ENCODE data around the gene ADGRL2. TPM values are rescaled to one million over a fixed set of nuclear protein-coding genes. Genes with fewer than 3 reads are reported as not detected.
"Not testable (repeated sequence)": the region's sequence is repeated elsewhere in the genome, so short reads cannot be mapped to it uniquely, and the experiment has no call there.

Gene ADGRL2
- total RNA-seq, 1 experiment from 2014 or later: 0.20 TPM

DNA sequence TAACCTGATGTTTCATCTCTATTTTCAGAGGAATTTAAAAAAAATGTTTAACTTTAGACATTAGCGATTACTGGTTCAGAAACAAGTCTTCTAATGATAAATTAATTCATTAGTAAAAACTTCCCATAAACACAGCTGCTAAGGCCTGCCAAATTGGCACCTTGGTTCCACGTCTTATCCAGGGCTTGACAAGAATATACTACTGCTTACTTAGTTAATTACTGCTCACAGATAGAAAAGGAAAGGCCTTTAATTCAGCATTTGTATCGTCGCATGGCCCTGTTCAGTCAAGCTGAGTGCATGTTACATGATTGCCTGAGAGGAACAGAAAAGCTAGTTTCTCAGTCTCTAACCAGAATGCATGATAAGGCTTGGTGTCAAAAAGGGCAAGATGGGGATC, 84.6 kb downstream of the ADGRL2 start:
- Histone ChIP-seq H3K27me3 (ENCODE audit: insufficient read depth, low read length) (no peaks in the 10 kb centered on the region; the same call in 1 of the 2 replicates), H3K9ac (ENCODE audit: low read length) (no peak overlapping the region), H2AFZ (ENCODE audit: low read depth, low read length, poor library complexity, severe bottlenecking) (no peak overlapping the region), H3K4me3 (replicated peaks in 1 of 2; ENCODE audit: low read depth in 1 of 2, low read length in 2 of 2) (no peak overlapping the region), H3K4me2 (ENCODE audit: low read length) (no peak overlapping the region), H3K36me3 (ENCODE audit: control insufficient read depth in 1 of 2, insufficient read depth in 2 of 2, low read length in 2 of 2) (no peaks in the 10 kb centered on the region), H3K27ac (ENCODE audit: low read depth, low read length) (no peak overlapping the region), H3K4me1 (ENCODE audit: control insufficient read depth in 1 of 2, insufficient read depth in 2 of 2, low read length in 2 of 2) (no peaks in the 10 kb centered on the region), H3K9me3 (ENCODE audit: control insufficient read depth in 1 of 2, insufficient read depth in 1 of 2, low read depth in 1 of 2, low read length in 2 of 2) (no peaks in the 10 kb centered on the region), H4K20me1 (ENCODE audit: insufficient read depth) (no peaks in the 10 kb centered on the region; the same call in 1 of the 2 replicates), H3K9me2 (ENCODE audit: insufficient read depth) (no peaks in the 10 kb centered on the region), H3K79me2 (ENCODE audit: insufficient read depth, low read length) (no peaks in the 10 kb centered on the region)
- intact Hi-C loops (cut with micrococcal nuclease): no loop called here
- ATAC-seq (no peak), DNase-seq (ENCODE audit: low read depth, low spot score) (no peak)
- ChIA-PET POLR2A (no interaction called here), CTCF (no interaction called here), RAD21 (ENCODE audit: low non-redundant PET in 1 of 2, low total read pairs in 2 of 2, uncharacterized antibody in 2 of 2, unreplicated experiment in 2 of 2) (no interaction called here)
- TF ChIP-seq POLR2A (IDR thresholded peaks at IDR 0.05; ENCODE audit: borderline replicate concordance, extremely low read depth, insufficient read depth, insufficient read length) (no peak), SIN3A (IDR thresholded peaks at IDR 0.05; ENCODE audit: low read depth) (no peak)
- BruUV-seq (replicated peaks): no TSS peak

DNA sequence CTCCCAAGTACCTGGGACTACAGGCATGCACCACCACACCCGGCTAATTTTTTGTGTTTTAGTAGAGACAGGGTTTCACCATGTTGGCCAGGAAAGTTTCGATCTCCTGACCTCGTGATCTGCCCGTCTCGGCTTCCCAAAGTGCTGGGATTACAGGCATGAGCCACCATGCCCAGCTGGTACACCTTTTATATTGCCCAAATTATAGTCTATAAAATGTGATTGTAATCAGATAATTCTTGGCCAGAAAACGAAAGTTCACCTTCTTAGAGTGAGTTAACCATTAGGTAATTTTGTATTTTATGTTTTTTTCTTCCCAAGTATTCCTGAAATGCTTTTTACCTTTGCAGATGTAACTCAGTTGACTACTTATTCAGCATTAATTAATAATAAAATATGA, 85.6 kb downstream of the ADGRL2 start:
- BruUV-seq (replicated peaks); POLR2A ChIA-PET; H3K4me3 ChIP-seq (replicated peaks in 1 of 2; ENCODE audit: low read depth in 1 of 2, low read length in 2 of 2); H4K20me1 ChIP-seq (ENCODE audit: insufficient read depth); intact Hi-C loops (cut with micrococcal nuclease); H3K36me3 ChIP-seq (ENCODE audit: control insufficient read depth in 1 of 2, insufficient read depth in 2 of 2, low read length in 2 of 2); H3K9me2 ChIP-seq (ENCODE audit: insufficient read depth); H3K27me3 ChIP-seq (ENCODE audit: insufficient read depth, low read length); H3K9ac ChIP-seq (ENCODE audit: low read length); CTCF ChIA-PET; H3K79me2 ChIP-seq (ENCODE audit: insufficient read depth, low read length); H3K4me2 ChIP-seq (ENCODE audit: low read length); H3K4me1 ChIP-seq (ENCODE audit: control insufficient read depth in 1 of 2, insufficient read depth in 2 of 2, low read length in 2 of 2); ATAC-seq; DNase-seq (ENCODE audit: low read depth, low spot score); H3K27ac ChIP-seq (ENCODE audit: low read depth, low read length); H3K9me3 ChIP-seq (ENCODE audit: control insufficient read depth in 1 of 2, insufficient read depth in 1 of 2, low read depth in 1 of 2, low read length in 2 of 2); H2AFZ ChIP-seq (ENCODE audit: low read depth, low read length, poor library complexity, severe bottlenecking); RAD21 ChIA-PET (ENCODE audit: low non-redundant PET in 1 of 2, low total read pairs in 2 of 2, uncharacterized antibody in 2 of 2, unreplicated experiment in 2 of 2): not testable (repeated sequence)

DNA sequence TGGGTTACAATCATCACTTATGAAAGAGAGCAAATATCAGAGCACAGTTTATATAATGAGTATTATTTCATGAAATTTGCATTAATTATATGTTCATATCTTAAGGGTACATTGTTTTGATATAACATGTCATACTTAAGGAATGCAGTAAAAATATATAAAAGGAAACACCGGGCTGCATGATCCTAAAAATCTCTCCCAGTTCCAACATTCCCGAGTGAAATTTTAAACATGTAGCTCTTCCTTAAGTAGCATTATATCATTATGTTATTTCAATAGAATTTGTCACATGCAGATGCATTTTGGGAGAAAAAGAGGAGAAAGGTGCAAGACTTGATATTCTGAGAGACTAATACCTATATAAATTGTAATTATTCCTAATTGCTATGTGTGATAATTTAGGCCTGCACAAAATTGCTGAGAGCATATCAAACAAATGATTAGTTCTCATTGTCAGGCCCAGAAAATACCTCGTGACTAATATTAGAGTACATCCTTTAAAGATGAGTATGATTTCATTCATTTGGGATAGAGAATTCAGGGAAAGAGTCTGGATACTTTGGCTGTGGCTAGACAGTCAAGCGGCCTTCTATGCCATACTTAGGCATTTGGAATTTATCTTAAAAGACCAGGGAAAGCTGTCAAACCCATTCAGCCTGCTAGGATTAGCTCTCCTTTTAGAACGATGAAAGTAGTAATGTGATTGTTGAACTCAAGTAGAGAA, 86.8 kb downstream of the ADGRL2 start:
- H3K9ac ChIP-seq (ENCODE audit: low read length): no peak overlapping the region
- intact Hi-C loops (cut with micrococcal nuclease): no loop called here
- DNase-seq (ENCODE audit: low read depth, low spot score): no peak
- H3K9me3 ChIP-seq (ENCODE audit: control insufficient read depth in 1 of 2, insufficient read depth in 1 of 2, low read depth in 1 of 2, low read length in 2 of 2): no peaks in the 10 kb centered on the region
- no peak overlapping the region for H2AFZ ChIP-seq (ENCODE audit: low read depth, low read length, poor library complexity, severe bottlenecking)
- no peaks in the 10 kb centered on the region for H3K4me1 ChIP-seq (ENCODE audit: control insufficient read depth in 1 of 2, insufficient read depth in 2 of 2, low read length in 2 of 2)
- BruUV-seq (replicated peaks): no TSS peak
- POLR2A ChIA-PET: no interaction called here
- no peaks in the 10 kb centered on the region for H3K79me2 ChIP-seq (ENCODE audit: insufficient read depth, low read length)
- ATAC-seq: no peak
- RAD21 ChIA-PET (ENCODE audit: low non-redundant PET in 1 of 2, low total read pairs in 2 of 2, uncharacterized antibody in 2 of 2, unreplicated experiment in 2 of 2): no interaction called here
- no peaks in the 10 kb centered on the region for H3K9me2 ChIP-seq (ENCODE audit: insufficient read depth)
- no peaks in the 10 kb centered on the region; the same call in 1 of the 2 replicates for H3K27me3 ChIP-seq (ENCODE audit: insufficient read depth, low read length)
- H3K36me3 ChIP-seq (ENCODE audit: control insufficient read depth in 1 of 2, insufficient read depth in 2 of 2, low read length in 2 of 2): no peaks in the 10 kb centered on the region
- CTCF ChIA-PET: no interaction called here
- H3K27ac ChIP-seq (ENCODE audit: low read depth, low read length): no peak overlapping the region
- no peaks in the 10 kb centered on the region; the same call in 1 of the 2 replicates for H4K20me1 ChIP-seq (ENCODE audit: insufficient read depth)
- H3K4me3 ChIP-seq (replicated peaks in 1 of 2; ENCODE audit: low read depth in 1 of 2, low read length in 2 of 2): no peak overlapping the region
- H3K4me2 ChIP-seq (ENCODE audit: low read length): no peak overlapping the region
- TF ChIP-seq, protein P1, sequence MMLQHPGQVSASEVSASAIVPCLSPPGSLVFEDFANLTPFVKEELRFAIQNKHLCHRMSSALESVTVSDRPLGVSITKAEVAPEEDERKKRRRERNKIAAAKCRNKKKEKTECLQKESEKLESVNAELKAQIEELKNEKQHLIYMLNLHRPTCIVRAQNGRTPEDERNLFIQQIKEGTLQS (IDR thresholded peaks at IDR 0.05): no peak
- no peak for TF ChIP-seq EZH2 (IDR thresholded peaks at IDR 0.05)
- TF ChIP-seq, protein P2, sequence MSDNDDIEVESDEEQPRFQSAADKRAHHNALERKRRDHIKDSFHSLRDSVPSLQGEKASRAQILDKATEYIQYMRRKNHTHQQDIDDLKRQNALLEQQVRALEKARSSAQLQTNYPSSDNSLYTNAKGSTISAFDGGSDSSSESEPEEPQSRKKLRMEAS (IDR thresholded peaks at IDR 0.05): no peak
- TF ChIP-seq, protein P3, sequence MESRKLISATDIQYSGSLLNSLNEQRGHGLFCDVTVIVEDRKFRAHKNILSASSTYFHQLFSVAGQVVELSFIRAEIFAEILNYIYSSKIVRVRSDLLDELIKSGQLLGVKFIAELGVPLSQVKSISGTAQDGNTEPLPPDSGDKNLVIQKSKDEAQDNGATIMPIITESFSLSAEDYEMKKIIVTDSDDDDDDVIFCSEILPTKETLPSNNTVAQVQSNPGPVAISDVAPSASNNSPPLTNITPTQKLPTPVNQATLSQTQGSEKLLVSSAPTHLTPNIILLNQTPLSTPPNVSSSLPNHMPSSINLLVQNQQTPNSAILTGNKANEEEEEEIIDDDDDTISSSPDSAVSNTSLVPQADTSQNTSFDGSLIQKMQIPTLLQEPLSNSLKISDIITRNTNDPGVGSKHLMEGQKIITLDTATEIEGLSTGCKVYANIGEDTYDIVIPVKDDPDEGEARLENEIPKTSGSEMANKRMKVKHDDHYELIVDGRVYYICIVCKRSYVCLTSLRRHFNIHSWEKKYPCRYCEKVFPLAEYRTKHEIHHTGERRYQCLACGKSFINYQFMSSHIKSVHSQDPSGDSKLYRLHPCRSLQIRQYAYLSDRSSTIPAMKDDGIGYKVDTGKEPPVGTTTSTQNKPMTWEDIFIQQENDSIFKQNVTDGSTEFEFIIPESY (IDR thresholded peaks at IDR 0.05; ENCODE audit: extremely low read depth, insufficient replicate concordance, low read length): no peak
- TF ChIP-seq, protein P4, sequence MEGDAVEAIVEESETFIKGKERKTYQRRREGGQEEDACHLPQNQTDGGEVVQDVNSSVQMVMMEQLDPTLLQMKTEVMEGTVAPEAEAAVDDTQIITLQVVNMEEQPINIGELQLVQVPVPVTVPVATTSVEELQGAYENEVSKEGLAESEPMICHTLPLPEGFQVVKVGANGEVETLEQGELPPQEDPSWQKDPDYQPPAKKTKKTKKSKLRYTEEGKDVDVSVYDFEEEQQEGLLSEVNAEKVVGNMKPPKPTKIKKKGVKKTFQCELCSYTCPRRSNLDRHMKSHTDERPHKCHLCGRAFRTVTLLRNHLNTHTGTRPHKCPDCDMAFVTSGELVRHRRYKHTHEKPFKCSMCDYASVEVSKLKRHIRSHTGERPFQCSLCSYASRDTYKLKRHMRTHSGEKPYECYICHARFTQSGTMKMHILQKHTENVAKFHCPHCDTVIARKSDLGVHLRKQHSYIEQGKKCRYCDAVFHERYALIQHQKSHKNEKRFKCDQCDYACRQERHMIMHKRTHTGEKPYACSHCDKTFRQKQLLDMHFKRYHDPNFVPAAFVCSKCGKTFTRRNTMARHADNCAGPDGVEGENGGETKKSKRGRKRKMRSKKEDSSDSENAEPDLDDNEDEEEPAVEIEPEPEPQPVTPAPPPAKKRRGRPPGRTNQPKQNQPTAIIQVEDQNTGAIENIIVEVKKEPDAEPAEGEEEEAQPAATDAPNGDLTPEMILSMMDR (IDR thresholded peaks at IDR 0.05 in 2 of 3, conservative IDR thresholded peaks at IDR 0.05 in 1 of 3; ENCODE audit: borderline replicate concordance in 1 of 3, insufficient read depth in 1 of 3, low read depth in 2 of 3, low read length in 2 of 3): no peak
